ENCODE results near the gene AP5B1. TPM values are rescaled to one million over a fixed set of nuclear protein-coding genes. Genes with fewer than 3 reads are reported as not detected.

AP5B1 gene
- total and polyA plus RNA-seq, 2 of the 8 experiments (the other 6 are each of a cell fraction or from before 2014, with no cell fraction given): 7.6 to 10.0 TPM

DNA sequence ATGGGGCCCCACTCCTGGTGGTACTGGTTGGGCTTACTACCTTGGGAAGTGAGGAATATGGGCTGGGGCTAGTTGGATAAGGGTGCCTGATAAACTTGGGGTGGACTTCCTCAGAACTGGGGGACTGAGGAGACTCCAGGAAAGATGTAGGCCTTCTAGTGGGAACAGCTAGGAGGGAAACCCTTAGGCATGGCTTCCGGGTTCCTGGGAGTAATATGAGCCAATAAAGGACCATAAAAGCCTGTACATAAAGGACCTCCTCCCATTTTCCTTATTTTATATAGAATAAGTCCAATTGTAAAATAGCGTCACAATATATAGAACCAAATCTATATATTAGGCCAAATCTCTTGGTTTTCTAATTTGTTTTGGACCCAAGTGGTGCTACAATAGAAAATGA is 41.8 kb downstream of the AP5B1 start:
- H3K79me1 ChIP-seq (ENCODE audit: low read depth, low read length): no peaks in the 10 kb centered on the region
- DNase-seq (ENCODE audit: low read depth in 1 of 2, low spot score in 2 of 2): no peak
- H3K27ac ChIP-seq (ENCODE audit: low read depth, low read length): no peak overlapping the region
- no peaks in the 10 kb centered on the region for H3K79me2 ChIP-seq (ENCODE audit: control insufficient read depth in 1 of 2, insufficient read depth in 2 of 2, low read length in 2 of 2)
- H3K4me1 ChIP-seq (replicated peaks in 1 of 4; ENCODE audit: control insufficient read depth in 3 of 4, insufficient read depth in 4 of 4, low read length in 3 of 4): no peaks in the 10 kb centered on the region
- H3K14ac ChIP-seq (ENCODE audit: insufficient read length): no peak overlapping the region
- ChIA-PET POLR2A (ENCODE audit: partially characterized antibody) (no interaction called here), CTCF (ENCODE audit: partially characterized antibody) (interaction anchor here (0.6 kb wide), 1 partner anchor 66 kb away, joined by 3 read pairs; no protein-coding TSS in a partner anchor)
- no peaks in the 10 kb centered on the region for H3K23me2 ChIP-seq (ENCODE audit: low read depth, low read length)
- FAIRE-seq: no peak
- H2BK20ac ChIP-seq (ENCODE audit: low read length): no peak overlapping the region
- H2BK120ac ChIP-seq (replicated peaks; ENCODE audit: low read depth, low read length): no peak overlapping the region
- H2BK15ac ChIP-seq (ENCODE audit: low read length): no peak overlapping the region
- WGBS, 2 experiments (ENCODE audit: extremely low coverage in 1 of 2, insufficient coverage in 1 of 2, insufficient read length in 1 of 2, insufficient replicate concordance in 2 of 2, low coverage in 1 of 2, low lambda C conversion rate in 2 of 2, missing lambda C conversion rate in 1 of 2): 74% methylated on average over 2 of the region's 2 CpGs; no CpG with 5 or more reads in 1 of the 2 experiments
- H4K20me1 ChIP-seq (replicated peaks in 1 of 2; ENCODE audit: control insufficient read depth in 1 of 2, insufficient read depth in 2 of 2, low read length in 2 of 2): no peaks in the 10 kb centered on the region
- H2AFZ ChIP-seq (ENCODE audit: low read length): no peak overlapping the region
- peaks cover 24 to 26% of the 10 kb centered on the region in 2 experiments for H3K9me3 ChIP-seq (ENCODE audit: insufficient read depth in 2 of 2, low read depth in 1 of 2, low read length in 1 of 2)
- no peak overlapping the region for H4K5ac ChIP-seq (ENCODE audit: insufficient read length, low read depth, low read length)
- H2AK5ac ChIP-seq (ENCODE audit: low read depth, low read length): no peak overlapping the region
- H3K4me2 ChIP-seq (ENCODE audit: insufficient read depth in 1 of 2, low read depth in 2 of 2, low read length in 2 of 2): no peak overlapping the region
- no peak overlapping the region for H3K18ac ChIP-seq (ENCODE audit: extremely low read depth, low read length)
- peaks cover 0 to 2% (median 0%) of the 10 kb centered on the region in 4 experiments; a peak in 1 of 7 replicates for H3K27me3 ChIP-seq (replicated peaks in 1 of 4; ENCODE audit: control insufficient read depth in 3 of 4, extremely low read depth in 1 of 4, insufficient read depth in 3 of 4, low read length in 3 of 4)
- H3K23ac ChIP-seq (ENCODE audit: insufficient read length): no peak overlapping the region
- no peak overlapping the region for H2BK12ac ChIP-seq (ENCODE audit: low read depth, low read length)
- H4K8ac ChIP-seq (ENCODE audit: extremely low read depth, insufficient read depth, low read length): no peak overlapping the region
- no peaks in the 10 kb centered on the region; a peak in 1 of 8 replicates for H3K36me3 ChIP-seq (ENCODE audit: control insufficient read depth in 2 of 4, insufficient read depth in 4 of 4, low read length in 3 of 4)
- H3K9ac ChIP-seq (replicated peaks in 1 of 4; ENCODE audit: extremely low read depth in 1 of 4, low read depth in 3 of 4, low read length in 3 of 4): no peak overlapping the region
- H3K4me3 ChIP-seq (ENCODE audit: extremely low read depth in 1 of 4, insufficient read depth in 2 of 4, low read depth in 3 of 4, low read length in 4 of 4): no peak overlapping the region
- no peak overlapping the region for H2BK5ac ChIP-seq (ENCODE audit: low read depth, low read length)
- no peak overlapping the region for H3K4ac ChIP-seq (replicated peaks; ENCODE audit: insufficient read length, low read depth, low read length)
- no peak overlapping the region for H4K91ac ChIP-seq (replicated peaks; ENCODE audit: insufficient read length, low read length)
- H3K56ac ChIP-seq (replicated peaks; ENCODE audit: insufficient read length, low read depth, low read length): no peak overlapping the region
- TF ChIP-seq SUZ12 (IDR thresholded peaks at IDR 0.05; ENCODE audit: low read length) (no peak), BACH1 (IDR thresholded peaks at IDR 0.05; ENCODE audit: low read length) (no peak), CHD2 (IDR thresholded peaks at IDR 0.05; ENCODE audit: low read length) (no peak), HDAC2 (IDR thresholded peaks at IDR 0.05; ENCODE audit: borderline replicate concordance in 1 of 2, low read depth in 2 of 2, low read length in 2 of 2) (no peak)
